ENCODE results near the gene HERC6. TPM values are rescaled to one million over a fixed set of nuclear protein-coding genes. Genes with fewer than 3 reads are reported as not detected.

The HERC6 gene
- polyA plus RNA-seq, 2 of the 4 experiments (the other 2 are of a cell fraction), result 2.8 to 7.0 TPM

- H3K27ac ChIP-seq, result no peak overlapping the region
- H3K4me2 ChIP-seq, result no peak overlapping the region
- H3K4me1 ChIP-seq, result no peaks in the 10 kb centered on the region
- DNase-seq (ENCODE audit: low read depth in 1 of 2, low spot score in 1 of 2) (no peak), ATAC-seq (no peak), FAIRE-seq (no peak)
- H3K9me3 ChIP-seq, result no peaks in the 10 kb centered on the region
- 94% methylated on average over 1 of the region's 1 CpG for WGBS (ENCODE audit: missing lambda C conversion rate)
- POLR2A ChIA-PET, result no interaction called here
- no peak for TF ChIP-seq HDAC2 (IDR thresholded peaks at IDR 0.05)
- TF ChIP-seq, protein P1, sequence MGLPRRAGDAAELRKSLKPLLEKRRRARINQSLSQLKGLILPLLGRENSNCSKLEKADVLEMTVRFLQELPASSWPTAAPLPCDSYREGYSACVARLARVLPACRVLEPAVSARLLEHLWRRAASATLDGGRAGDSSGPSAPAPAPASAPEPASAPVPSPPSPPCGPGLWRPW (IDR thresholded peaks at IDR 0.05), result no peak
- no peak for TF ChIP-seq CBX2 (IDR thresholded peaks at IDR 0.05; ENCODE audit: borderline replicate concordance, low read depth)
- no peak for TF ChIP-seq CEBPB (IDR thresholded peaks at IDR 0.05)
- no peak for TF ChIP-seq MAX (IDR thresholded peaks at IDR 0.05)
- no peak for TF ChIP-seq JUN (IDR thresholded peaks at IDR 0.05)
- no peak for TF ChIP-seq POLR2A (IDR thresholded peaks at IDR 0.05; ENCODE audit: low read length)
- TF ChIP-seq RFX5 (IDR thresholded peaks at IDR 0.05), result no peak
- TF ChIP-seq KDM1A (IDR thresholded peaks at IDR 0.05; ENCODE audit: low read depth), result no peak
- TF ChIP-seq EP300 (IDR thresholded peaks at IDR 0.05), result no peak
- TF ChIP-seq NPAS2 (CRISPR knock-in tag; IDR thresholded peaks at IDR 0.05; ENCODE audit: borderline replicate concordance), result no peak
- TF ChIP-seq BHLHE40 (IDR thresholded peaks at IDR 0.05; ENCODE audit: low read depth, low read length), result no peak
- CTCF ChIA-PET, result interaction anchor here (0.8 kb wide), 1 partner anchor 8 kb away, joined by 3 read pairs; no protein-coding TSS in a partner anchor
- no peak overlapping the region for H3K4me3 ChIP-seq
These were observed 102.9 kb downstream of the HERC6 start for GRCh38 chr4:88481537-88481936.

- ATAC-seq (no peak), DNase-seq (ENCODE audit: low read depth in 1 of 2, low spot score in 1 of 2) (no peak), FAIRE-seq (no peak)
- Histone ChIP-seq H3K27ac (no peak overlapping the region), H3K4me3 (no peak overlapping the region), H3K4me2 (no peak overlapping the region), H3K4me1 (no peaks in the 10 kb centered on the region), H3K9me3 (no peaks in the 10 kb centered on the region)
- CTCF ChIA-PET, result no interaction called here
- TF ChIP-seq NR3C1 (IDR thresholded peaks at IDR 0.05) (no peak), CHD2 (IDR thresholded peaks at IDR 0.05; ENCODE audit: low read length, partially characterized antibody) (no peak)
- WGBS (ENCODE audit: missing lambda C conversion rate), result 84% methylated on average over 4 of the region's 4 CpGs
- POLR2A ChIA-PET, result no interaction called here
These were observed 110.6 kb downstream of the HERC6 start for GRCh38 chr4:88489100-88489761.

Small RNA genes lying within 50 kb of the gene (small RNA-seq; reads per million reads assigned to genes)
- 0 reads per million in 6 experiments for gene RF00019

Other genes starting within 250 kb of the HERC6 start
- gene ABCG2, start 220.2 kb upstream of the HERC6 start, polyA plus RNA-seq (2011; rRNA removed), result 53.5 and 55.3 TPM in 2 replicates
- 27.9 to 29.0 TPM (median 28.1 TPM) in 3 replicates for gene ABCG2, start 220.2 kb upstream of the HERC6 start, polyA plus RNA-seq (2017; fragmentation: RNase III; extraction: RNeasy Plus Mini Kit Qiagen cat#74134 plus additional on column Dnase treatment)
- gene PPM1K, start 94.3 kb upstream of the HERC6 start, polyA plus RNA-seq (2011; rRNA removed), result 2.4 TPM in 2 replicates
- gene PPM1K, start 94.3 kb upstream of the HERC6 start, polyA plus RNA-seq (2017; fragmentation: RNase III; extraction: RNeasy Plus Mini Kit Qiagen cat#74134 plus additional on column Dnase treatment), result 0.76 to 0.90 TPM (median 0.85 TPM) in 3 replicates
- 3.7 and 5.1 TPM in 2 replicates for gene HERC5, start 78.3 kb downstream of the HERC6 start, polyA plus RNA-seq (2011; rRNA removed)
- gene HERC5, start 78.3 kb downstream of the HERC6 start, polyA plus RNA-seq (2017; fragmentation: RNase III; extraction: RNeasy Plus Mini Kit Qiagen cat#74134 plus additional on column Dnase treatment), result 4.1 to 4.4 TPM (median 4.3 TPM) in 3 replicates
- 51.1 and 70.2 TPM in 2 replicates for gene PYURF, start 144.9 kb downstream of the HERC6 start, polyA plus RNA-seq (2011; rRNA removed)
- 70.1 to 76.9 TPM (median 72.7 TPM) in 3 replicates for gene PYURF, start 144.9 kb downstream of the HERC6 start, polyA plus RNA-seq (2017; fragmentation: RNase III; extraction: RNeasy Plus Mini Kit Qiagen cat#74134 plus additional on column Dnase treatment)
- 4.9 and 6.2 TPM in 2 replicates for gene HERC3, start 213.6 kb downstream of the HERC6 start, polyA plus RNA-seq (2011; rRNA removed)
- gene HERC3, start 213.6 kb downstream of the HERC6 start, polyA plus RNA-seq (2017; fragmentation: RNase III; extraction: RNeasy Plus Mini Kit Qiagen cat#74134 plus additional on column Dnase treatment), result 4.3 to 5.7 TPM (median 4.9 TPM) in 3 replicates

Measured in A549 (cell line).